ENCODE data around the gene KNDC1.
A peak's percentile ranks its signal among the peaks of the same experiment; 100 is the strongest.

The KNDC1 gene

GRCh38 chr10:133257489-133258065 is 97.6 kb downstream of the KNDC1 start:
- Histone ChIP-seq H3K9ac (ENCODE audit: low read length) (peak overlapping the region; percentile 57), H3K18ac (ENCODE audit: low read length) (no peak overlapping the region), H3K27ac (ENCODE audit: low read depth, low read length) (no peak overlapping the region), H3K4ac (ENCODE audit: low read depth, low read length) (no peak overlapping the region), H3K27me3 (ENCODE audit: insufficient read depth, low read length, poor library complexity) (no peaks in the 10 kb centered on the region), H3K23ac (ENCODE audit: low read length) (no peak overlapping the region), H3K4me2 (ENCODE audit: low read length) (peak overlapping the region; percentile 85), H3K79me1 (ENCODE audit: low read length) (no peaks in the 10 kb centered on the region), H4K8ac (ENCODE audit: low read depth, low read length) (no peak overlapping the region), H3K79me2 (ENCODE audit: control insufficient read depth, insufficient read depth, low read length) (no peaks in the 10 kb centered on the region), H2BK5ac (ENCODE audit: low read length) (no peak overlapping the region), H3K4me3 (ENCODE audit: low read length) (peak overlapping the region; percentile 7), H2BK120ac (ENCODE audit: low read depth, low read length) (no peak overlapping the region), H3K36me3 (ENCODE audit: control insufficient read depth, insufficient read depth, low read length) (no peaks in the 10 kb centered on the region), H3K56ac (ENCODE audit: low read length) (peak overlapping the region; percentile 84), H4K5ac (ENCODE audit: low read length) (no peak overlapping the region), H3K4me1 (ENCODE audit: control insufficient read depth, low read depth, low read length) (no peaks in the 10 kb centered on the region), H2BK15ac (replicated peaks; ENCODE audit: low read depth) (no peak overlapping the region), H2AK5ac (ENCODE audit: low read length) (no peak overlapping the region)
- peak; percentile 73 for DNase-seq
- no CpG with 5 or more reads among the region's 27 CpGs for WGBS (ENCODE audit: extremely low coverage, insufficient coverage, low lambda C conversion rate)

DNA sequence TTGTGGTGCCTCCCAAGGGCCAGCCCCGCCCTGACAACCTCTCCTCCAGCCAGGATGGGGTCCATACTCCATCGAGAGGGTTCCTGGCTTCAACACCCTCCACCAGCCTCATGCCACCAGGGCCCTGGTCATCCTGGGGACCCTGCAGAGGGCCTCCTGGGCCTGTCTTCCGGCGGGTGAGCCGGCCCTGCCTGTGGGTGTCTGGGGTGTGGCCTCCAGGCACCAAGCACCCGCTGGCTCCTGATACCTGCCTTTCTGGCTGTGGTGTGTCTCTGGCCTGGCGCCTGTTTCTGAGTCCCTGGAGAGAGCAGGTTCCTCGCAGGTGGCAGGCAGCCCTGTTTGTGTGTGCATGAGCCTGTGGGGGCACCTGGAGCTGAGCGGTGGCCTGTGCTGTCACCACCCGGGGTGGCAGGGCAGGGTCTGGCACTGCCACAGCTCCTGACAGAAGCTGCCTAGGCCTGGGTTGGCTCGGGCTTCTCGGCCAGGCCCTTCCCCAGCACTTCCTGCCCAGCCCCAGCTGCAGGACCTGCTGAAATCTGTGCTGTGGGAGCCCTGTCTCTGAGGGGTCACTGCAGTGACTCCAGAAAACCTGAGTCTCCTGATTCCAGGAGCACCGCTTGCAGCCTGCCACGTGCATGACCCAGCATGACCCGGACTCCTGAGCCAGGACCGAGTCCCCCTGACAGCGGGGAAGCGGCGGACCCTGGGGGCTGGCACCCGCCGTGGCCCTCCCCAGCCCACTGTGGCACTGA is 98.2 kb downstream of the KNDC1 start:
- no peaks in the 10 kb centered on the region for H3K36me3 ChIP-seq (ENCODE audit: control insufficient read depth, insufficient read depth, low read length)
- H3K4ac ChIP-seq (ENCODE audit: low read depth, low read length) = no peak overlapping the region
- no peak overlapping the region for H2BK5ac ChIP-seq (ENCODE audit: low read length)
- no peak overlapping the region for H3K23ac ChIP-seq (ENCODE audit: low read length)
- no peak for DNase-seq
- H3K27me3 ChIP-seq (ENCODE audit: insufficient read depth, low read length, poor library complexity) = no peaks in the 10 kb centered on the region
- no peak overlapping the region for H4K8ac ChIP-seq (ENCODE audit: low read depth, low read length)
- H3K79me1 ChIP-seq (ENCODE audit: low read length) = no peaks in the 10 kb centered on the region
- H2AK5ac ChIP-seq (ENCODE audit: low read length) = no peak overlapping the region
- H3K18ac ChIP-seq (ENCODE audit: low read length) = no peak overlapping the region
- no peak overlapping the region for H2BK120ac ChIP-seq (ENCODE audit: low read depth, low read length)
- peak overlapping the region; percentile 84 for H3K56ac ChIP-seq (ENCODE audit: low read length)
- H3K27ac ChIP-seq (ENCODE audit: low read depth, low read length) = no peak overlapping the region
- H3K4me1 ChIP-seq (ENCODE audit: control insufficient read depth, low read depth, low read length) = no peaks in the 10 kb centered on the region
- WGBS (ENCODE audit: extremely low coverage, insufficient coverage, low lambda C conversion rate) = no CpG with 5 or more reads among the region's 21 CpGs
- peak overlapping the region; percentile 57 for H3K9ac ChIP-seq (ENCODE audit: low read length)
- H4K5ac ChIP-seq (ENCODE audit: low read length) = no peak overlapping the region
- H2BK15ac ChIP-seq (replicated peaks; ENCODE audit: low read depth) = no peak overlapping the region
- H3K4me3 ChIP-seq (ENCODE audit: low read length) = no peak overlapping the region
- no peaks in the 10 kb centered on the region for H3K79me2 ChIP-seq (ENCODE audit: control insufficient read depth, insufficient read depth, low read length)
- no peak overlapping the region for H3K4me2 ChIP-seq (ENCODE audit: low read length)

GRCh38 chr10:133258818-133259601 is 99.0 kb downstream of the KNDC1 start:
- Histone ChIP-seq H3K56ac (ENCODE audit: low read length) (no peak overlapping the region), H3K36me3 (ENCODE audit: control insufficient read depth, insufficient read depth, low read length) (no peaks in the 10 kb centered on the region), H3K23ac (ENCODE audit: low read length) (no peak overlapping the region), H3K27me3 (ENCODE audit: insufficient read depth, low read length, poor library complexity) (no peaks in the 10 kb centered on the region), H3K4ac (ENCODE audit: low read depth, low read length) (no peak overlapping the region), H3K4me3 (ENCODE audit: low read length) (no peak overlapping the region), H2AK5ac (ENCODE audit: low read length) (no peak overlapping the region), H2BK5ac (ENCODE audit: low read length) (no peak overlapping the region), H4K5ac (ENCODE audit: low read length) (no peak overlapping the region), H3K79me2 (ENCODE audit: control insufficient read depth, insufficient read depth, low read length) (no peaks in the 10 kb centered on the region), H3K9ac (ENCODE audit: low read length) (no peak overlapping the region), H3K27ac (ENCODE audit: low read depth, low read length) (no peak overlapping the region), H4K8ac (ENCODE audit: low read depth, low read length) (no peak overlapping the region), H2BK15ac (replicated peaks; ENCODE audit: low read depth) (no peak overlapping the region), H3K18ac (ENCODE audit: low read length) (no peak overlapping the region), H2BK120ac (ENCODE audit: low read depth, low read length) (no peak overlapping the region), H3K4me1 (ENCODE audit: control insufficient read depth, low read depth, low read length) (no peaks in the 10 kb centered on the region), H3K4me2 (ENCODE audit: low read length) (no peak overlapping the region), H3K79me1 (ENCODE audit: low read length) (no peaks in the 10 kb centered on the region)
- no CpG with 5 or more reads among the region's 24 CpGs for WGBS (ENCODE audit: extremely low coverage, insufficient coverage, low lambda C conversion rate)
- no peak for DNase-seq

GRCh38 chr10:133259602-133259989 is 99.6 kb downstream of the KNDC1 start:
- Histone ChIP-seq H3K79me1 (ENCODE audit: low read length) (no peaks in the 10 kb centered on the region), H3K4ac (ENCODE audit: low read depth, low read length) (no peak overlapping the region), H3K18ac (ENCODE audit: low read length) (no peak overlapping the region), H3K4me2 (ENCODE audit: low read length) (no peak overlapping the region), H3K79me2 (ENCODE audit: control insufficient read depth, insufficient read depth, low read length) (no peaks in the 10 kb centered on the region), H2BK120ac (ENCODE audit: low read depth, low read length) (no peak overlapping the region), H4K8ac (ENCODE audit: low read depth, low read length) (no peak overlapping the region), H3K56ac (ENCODE audit: low read length) (no peak overlapping the region), H3K4me1 (ENCODE audit: control insufficient read depth, low read depth, low read length) (no peaks in the 10 kb centered on the region), H2BK15ac (replicated peaks; ENCODE audit: low read depth) (no peak overlapping the region), H2BK5ac (ENCODE audit: low read length) (no peak overlapping the region), H3K9ac (ENCODE audit: low read length) (no peak overlapping the region), H4K5ac (ENCODE audit: low read length) (no peak overlapping the region), H3K36me3 (ENCODE audit: control insufficient read depth, insufficient read depth, low read length) (no peaks in the 10 kb centered on the region), H3K4me3 (ENCODE audit: low read length) (no peak overlapping the region), H2AK5ac (ENCODE audit: low read length) (no peak overlapping the region), H3K27ac (ENCODE audit: low read depth, low read length) (no peak overlapping the region), H3K23ac (ENCODE audit: low read length) (no peak overlapping the region), H3K27me3 (ENCODE audit: insufficient read depth, low read length, poor library complexity) (no peaks in the 10 kb centered on the region)
- no peak for DNase-seq
- WGBS (ENCODE audit: extremely low coverage, insufficient coverage, low lambda C conversion rate) = no CpG with 5 or more reads among the region's 12 CpGs

GRCh38 chr10:133260895-133261725 is 101.1 kb downstream of the KNDC1 start:
- no peak overlapping the region for H4K5ac ChIP-seq (ENCODE audit: low read length)
- no peak overlapping the region for H2BK5ac ChIP-seq (ENCODE audit: low read length)
- no peak overlapping the region for H3K27ac ChIP-seq (ENCODE audit: low read depth, low read length)
- H3K79me1 ChIP-seq (ENCODE audit: low read length) = no peaks in the 10 kb centered on the region
- H3K9ac ChIP-seq (ENCODE audit: low read length) = peak overlapping the region; percentile 71
- peak overlapping the region; percentile 74 for H3K4me2 ChIP-seq (ENCODE audit: low read length)
- peak overlapping the region; percentile 66 for H3K4ac ChIP-seq (ENCODE audit: low read depth, low read length)
- no peak overlapping the region for H3K23ac ChIP-seq (ENCODE audit: low read length)
- H3K56ac ChIP-seq (ENCODE audit: low read length) = peak overlapping the region; percentile 84
- no peaks in the 10 kb centered on the region for H3K36me3 ChIP-seq (ENCODE audit: control insufficient read depth, insufficient read depth, low read length)
- H3K18ac ChIP-seq (ENCODE audit: low read length) = peak overlapping the region; percentile 93
- H2BK120ac ChIP-seq (ENCODE audit: low read depth, low read length) = no peak overlapping the region
- H3K27me3 ChIP-seq (ENCODE audit: insufficient read depth, low read length, poor library complexity) = no peaks in the 10 kb centered on the region
- no peak overlapping the region for H2BK15ac ChIP-seq (replicated peaks; ENCODE audit: low read depth)
- no peaks in the 10 kb centered on the region for H3K4me1 ChIP-seq (ENCODE audit: control insufficient read depth, low read depth, low read length)
- H2AK5ac ChIP-seq (ENCODE audit: low read length) = no peak overlapping the region
- H3K79me2 ChIP-seq (ENCODE audit: control insufficient read depth, insufficient read depth, low read length) = no peaks in the 10 kb centered on the region
- no peak overlapping the region for H3K4me3 ChIP-seq (ENCODE audit: low read length)
- no peak overlapping the region for H4K8ac ChIP-seq (ENCODE audit: low read depth, low read length)
- no peak for DNase-seq
- no CpG with 5 or more reads among the region's 50 CpGs for WGBS (ENCODE audit: extremely low coverage, insufficient coverage, low lambda C conversion rate)
